ENCODE data around the gene RPS5.
A peak's percentile ranks its signal among the peaks of the same experiment; 100 is the strongest.
"Not testable (repeated sequence)": the region's sequence is repeated elsewhere in the genome, so short reads cannot be mapped to it uniquely, and the experiment has no call there.

The RPS5 gene

DNA sequence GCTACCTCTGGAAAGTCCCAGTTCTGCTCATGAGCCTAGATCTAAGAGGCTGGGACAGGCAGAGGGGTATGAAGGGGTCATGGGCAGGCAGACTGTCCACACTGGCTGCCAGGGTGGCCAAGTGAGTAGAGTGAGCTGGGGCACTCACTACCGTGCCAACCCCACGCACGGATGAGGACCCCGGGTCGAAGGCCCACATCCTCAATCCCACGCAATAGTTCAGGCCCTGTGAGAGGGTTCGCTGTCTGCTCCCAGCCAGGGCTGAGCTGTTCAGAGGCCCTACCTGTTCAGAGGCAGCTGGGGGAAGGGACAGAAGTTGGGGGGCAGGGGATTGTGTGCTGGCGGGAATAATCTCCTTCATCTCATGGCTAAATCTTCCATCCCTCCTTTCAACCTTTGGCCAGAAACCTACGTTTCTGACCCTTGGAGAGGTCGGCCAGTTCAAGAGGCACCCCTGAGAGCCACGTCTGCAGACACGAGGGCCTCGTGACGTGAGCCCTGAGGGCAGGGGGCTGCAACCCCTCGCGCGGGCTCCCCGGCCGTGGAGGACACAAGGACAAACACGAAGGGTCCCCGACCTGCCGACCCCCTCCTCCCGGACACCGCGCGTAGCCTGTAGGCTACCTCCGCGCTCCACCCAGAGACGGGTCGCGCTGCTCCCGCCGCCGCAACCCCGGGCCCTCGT lies 1.0 kb upstream of the RPS5 start:
- no peak for DNase-seq

DNA sequence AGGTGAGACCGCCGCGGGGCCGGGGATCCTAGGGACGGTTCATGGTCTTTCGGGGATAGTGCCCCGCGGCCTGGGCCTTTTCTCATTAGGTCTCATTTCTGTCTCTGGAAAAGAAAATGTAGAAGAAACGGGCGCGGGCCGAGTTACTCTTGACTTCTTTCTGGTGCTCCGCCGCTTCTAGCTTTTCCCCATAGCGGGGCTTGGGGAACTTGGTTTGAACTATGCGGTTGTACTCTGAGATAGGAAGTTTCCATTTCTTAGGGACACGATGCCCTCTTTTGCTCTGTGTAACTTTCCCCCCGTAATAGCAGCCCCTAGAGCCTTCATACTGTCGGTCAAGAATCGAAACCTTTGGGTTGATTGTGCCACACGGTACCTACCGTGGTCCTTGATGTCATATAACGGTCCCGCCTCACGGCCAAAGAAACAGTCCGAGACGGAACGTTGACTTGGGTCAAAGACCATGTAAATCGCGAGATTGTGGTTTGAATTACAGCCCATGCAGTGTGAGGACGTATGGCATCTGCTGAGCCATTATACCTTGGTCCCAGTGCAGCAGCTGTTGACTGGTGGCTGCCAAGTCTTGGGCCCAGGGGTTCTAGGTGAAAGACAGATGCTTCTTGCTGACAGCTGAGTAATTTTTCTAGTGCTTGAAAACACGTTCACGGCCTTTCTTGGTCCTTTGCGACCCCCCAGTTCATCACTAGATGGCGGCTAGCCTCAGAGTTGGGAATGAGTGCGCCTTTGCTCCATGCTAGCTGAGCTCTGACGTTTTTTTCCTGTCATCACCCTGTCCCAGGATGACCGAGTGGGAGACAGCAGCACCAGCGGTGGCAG lies 487 bp downstream of the RPS5 start:
- DNase-seq, result no peak

DNA sequence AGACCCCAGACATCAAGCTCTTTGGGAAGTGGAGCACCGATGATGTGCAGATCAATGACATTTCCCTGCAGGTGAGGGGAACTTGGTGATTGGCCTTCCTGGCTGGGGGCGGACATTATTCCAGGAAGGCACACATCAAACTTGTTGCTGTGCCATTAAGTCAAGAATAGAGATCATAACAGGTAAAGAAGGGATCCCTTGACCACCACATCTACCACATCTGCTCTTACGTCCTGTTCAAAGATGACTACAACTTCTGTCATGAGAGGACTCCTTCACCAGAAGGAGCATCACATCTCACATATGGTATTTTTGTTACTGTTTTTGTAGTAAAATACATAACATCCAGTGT lies 1.1 kb downstream of the RPS5 start:
- no peak for DNase-seq

DNA sequence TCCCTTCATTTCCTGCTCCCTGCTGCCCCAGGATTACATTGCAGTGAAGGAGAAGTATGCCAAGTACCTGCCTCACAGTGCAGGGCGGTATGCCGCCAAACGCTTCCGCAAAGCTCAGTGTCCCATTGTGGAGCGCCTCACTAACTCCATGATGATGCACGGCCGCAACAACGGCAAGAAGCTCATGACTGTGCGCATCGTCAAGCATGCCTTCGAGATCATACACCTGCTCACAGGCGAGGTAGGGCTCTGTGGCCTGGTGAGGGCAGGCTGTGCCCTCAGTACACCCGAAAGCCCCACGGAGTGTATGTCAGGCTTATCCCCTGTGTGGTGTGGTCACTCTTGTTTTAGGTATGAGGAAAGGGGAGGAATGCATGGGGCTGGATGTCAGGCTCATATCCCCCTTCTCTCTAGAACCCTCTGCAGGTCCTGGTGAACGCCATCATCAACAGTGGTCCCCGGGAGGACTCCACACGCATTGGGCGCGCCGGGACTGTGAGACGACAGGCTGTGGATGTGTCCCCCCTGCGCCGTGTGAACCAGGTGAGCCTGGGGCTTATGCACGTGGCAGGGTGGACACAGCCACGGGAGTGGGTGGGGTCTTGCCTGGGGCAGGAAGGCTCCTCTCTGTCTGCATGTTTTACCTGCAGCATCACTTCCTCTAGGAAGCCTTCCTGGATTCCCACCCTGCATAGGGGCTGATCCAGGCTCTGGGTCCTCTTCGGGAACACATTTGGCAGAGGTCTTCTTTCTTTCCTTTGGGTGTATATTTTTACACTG lies 6.1 kb downstream of the RPS5 start:
- DNase-seq, result no peak

DNA sequence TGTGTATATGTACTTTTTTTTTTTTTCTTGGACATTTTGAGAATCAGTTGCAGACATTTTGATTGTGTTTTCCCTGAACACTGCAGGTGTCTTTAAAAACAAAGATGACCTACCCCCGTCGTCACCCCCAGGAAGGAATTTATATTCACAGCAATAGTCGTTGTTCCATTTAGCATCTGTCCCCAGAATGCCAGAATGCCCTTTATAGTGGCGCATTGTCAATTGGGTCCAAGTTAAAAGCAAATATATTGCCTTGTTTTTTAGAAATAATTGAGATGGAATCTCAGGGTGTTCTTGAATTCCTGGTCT lies 6.6 kb downstream of the RPS5 start:
- no peak for DNase-seq

DNA sequence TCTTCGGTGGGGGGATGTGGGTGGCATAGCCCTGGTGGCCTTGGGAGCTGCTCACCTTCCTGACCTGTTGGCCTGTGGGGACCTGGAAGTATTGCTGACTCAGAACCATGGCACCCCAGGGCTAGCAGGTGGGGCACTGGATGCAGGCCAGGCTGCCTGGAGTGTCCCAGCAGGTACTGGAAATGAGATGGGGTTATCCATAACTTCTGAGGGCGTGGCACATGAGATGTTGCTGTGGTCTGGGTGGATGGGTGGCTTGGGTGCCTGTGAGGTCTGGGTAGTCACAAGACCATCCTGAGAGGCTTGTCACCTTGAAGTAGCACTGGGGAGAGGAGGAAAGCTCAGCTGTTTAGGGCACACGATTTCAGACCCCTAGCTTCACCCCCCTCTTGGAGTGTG lies 7.8 kb downstream of the RPS5 start:
- DNase-seq, result no peak

DNA sequence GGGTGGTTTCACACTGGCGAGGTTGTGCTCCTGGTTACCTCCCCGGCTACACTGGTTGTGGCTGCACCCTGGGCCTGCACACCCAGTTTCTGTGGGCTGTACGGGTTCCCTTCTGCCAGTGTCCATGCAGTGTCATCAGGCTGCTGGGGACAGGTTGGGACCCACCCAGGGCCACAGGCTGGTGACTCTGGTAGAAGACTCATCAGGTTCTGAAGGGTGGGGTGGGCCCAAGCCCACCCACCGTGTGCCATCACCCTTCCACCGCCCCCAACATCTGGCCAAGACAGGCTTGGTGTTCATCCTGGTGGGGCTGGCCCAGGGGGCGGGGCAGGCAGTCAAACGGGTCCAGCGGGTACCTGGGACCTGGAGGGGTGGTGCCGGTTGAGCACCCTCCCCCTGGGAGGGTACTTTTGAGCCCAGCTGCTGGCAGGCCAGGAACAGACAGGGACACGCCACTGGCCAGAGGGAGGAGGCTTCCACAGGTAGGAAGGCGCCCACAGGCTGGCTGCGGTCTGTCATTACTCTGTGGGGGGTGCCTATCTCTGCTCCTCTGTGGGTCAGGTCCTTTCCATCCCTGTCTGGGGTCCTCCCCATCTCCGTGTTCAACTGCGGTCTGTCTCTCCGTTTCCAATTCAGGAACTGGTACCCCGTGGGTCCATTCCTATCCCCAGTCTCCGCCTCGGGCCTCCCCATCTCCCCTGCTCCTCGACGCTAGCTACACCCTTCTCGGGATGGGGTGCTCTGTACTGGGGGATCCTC lies 8.3 kb downstream of the RPS5 start, which contains the start of gene RNF225:
Gene RNF225, plus strand, starts transcription at position 437 of the 759 bp plus-strand sequence. CDS start 434 bp downstream, outside the sequence.
- DNase-seq, result no peak

DNA sequence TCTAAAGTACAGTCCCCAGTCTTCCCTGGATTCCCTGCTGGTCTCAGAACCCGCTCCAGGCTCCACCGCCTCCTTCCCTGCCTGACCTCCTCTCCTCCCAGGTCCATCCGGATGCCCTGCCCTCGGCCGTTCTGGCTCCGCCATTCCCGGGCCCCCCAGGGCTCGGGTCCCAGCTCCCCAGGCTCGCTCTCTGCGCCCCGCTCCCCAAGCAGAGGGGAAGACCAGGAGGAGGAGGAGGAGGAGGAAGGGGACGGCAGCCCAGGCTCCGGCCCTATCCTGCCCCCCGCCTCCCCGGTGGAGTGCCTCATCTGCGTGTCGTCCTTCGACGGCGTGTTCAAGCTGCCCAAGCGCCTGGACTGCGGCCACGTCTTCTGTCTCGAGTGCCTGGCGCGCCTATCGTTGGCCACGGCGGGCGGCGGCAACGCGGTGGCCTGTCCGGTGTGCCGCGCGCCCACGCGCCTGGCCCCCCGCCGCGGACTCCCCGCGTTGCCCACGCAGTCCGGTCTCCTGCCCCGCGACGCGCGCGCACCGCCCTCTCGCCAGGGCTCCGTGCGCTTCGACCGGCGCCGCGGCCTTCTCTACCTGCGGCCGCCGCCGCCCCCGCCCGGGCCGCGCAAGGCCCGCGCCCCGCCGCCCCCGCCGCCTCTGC lies 9.0 kb downstream of the RPS5 start:
- no peak for DNase-seq

DNA sequence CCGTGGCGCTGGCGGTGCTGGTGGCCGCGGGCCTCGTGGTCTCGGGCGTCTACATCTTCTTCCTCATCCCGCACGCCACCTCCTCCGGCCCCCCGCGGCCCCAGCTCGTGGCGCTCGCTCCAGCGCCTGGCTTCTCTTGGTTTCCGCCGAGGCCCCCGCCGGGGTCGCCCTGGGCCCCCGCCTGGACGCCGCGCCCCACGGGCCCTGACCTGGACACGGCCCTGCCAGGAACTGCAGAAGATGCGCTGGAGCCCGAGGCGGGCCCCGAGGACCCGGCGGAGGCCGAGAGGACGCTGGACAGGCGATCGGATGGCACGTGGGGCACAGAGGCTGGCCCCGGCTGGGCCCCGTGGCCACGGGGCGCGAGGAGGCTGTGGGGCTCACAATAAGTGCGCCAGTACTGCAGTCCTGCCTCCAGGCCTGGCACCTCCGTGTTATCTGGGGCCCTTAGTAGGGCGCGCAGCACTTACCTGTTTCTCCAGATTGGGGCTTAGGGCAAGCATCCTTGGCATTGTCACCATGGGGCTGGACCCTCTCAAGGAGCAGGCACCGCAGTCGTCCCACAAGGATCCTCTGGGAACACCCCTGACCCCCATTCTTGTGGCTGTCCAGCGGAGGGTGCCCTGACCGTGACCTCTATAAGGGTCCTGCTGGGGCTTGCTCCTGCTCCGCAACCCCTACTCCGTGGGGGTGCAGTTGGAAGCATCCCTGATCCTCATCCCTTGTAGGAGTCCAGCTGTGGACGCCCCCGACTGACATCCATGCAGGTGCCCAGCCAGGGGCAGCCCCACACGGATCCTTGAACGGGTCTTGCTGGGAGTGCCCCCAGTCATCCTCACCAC lies 9.8 kb downstream of the RPS5 start:
- DNase-seq, result no peak

DNA sequence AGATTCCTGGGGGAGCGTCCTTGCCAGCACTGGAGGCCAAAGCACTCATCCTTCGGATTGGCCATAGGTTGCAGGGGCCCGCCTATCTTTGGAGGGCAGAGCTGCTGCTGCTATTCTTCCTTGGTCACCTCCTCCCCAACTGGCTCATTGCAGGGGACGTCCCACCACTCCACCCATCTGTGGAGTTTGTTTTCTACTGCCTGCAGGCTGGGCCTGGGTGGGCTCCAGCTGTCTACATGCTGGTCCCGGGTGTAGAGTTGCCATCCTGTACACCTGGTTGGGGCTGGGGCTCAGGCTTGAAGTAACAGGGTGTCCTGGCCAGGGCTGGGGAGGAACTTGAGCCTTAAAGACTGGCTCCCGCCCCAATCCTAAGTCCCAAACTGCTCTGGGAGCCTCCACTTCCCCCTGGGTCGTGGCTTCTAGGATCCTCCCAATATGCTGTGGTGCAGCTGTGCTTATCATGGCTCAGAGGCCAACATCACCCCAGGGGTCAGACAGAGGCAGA lies 10.5 kb downstream of the RPS5 start:
- peak in 1 of 2 donors; percentile 7 for DNase-seq

DNA sequence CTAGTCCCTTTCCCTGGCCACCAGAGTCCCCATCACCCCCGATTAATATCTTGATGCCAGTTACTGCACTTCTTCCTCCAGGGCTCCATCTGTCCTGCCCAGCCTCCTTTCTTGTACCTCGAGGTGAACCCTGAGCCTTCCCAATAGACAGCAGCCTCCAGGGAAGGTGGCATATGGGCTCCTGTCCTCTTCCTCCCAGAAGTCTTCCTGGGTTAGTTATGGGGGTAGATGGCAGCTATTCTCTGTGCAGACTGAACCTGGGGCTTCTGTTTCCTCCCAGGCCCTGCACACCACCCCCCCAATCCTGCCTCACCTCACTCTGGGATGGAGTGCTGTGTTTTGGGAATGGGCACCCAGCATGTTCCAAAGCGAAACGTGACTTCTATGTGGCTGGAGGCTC lies 11.0 kb downstream of the RPS5 start:
- no peak for DNase-seq

DNA sequence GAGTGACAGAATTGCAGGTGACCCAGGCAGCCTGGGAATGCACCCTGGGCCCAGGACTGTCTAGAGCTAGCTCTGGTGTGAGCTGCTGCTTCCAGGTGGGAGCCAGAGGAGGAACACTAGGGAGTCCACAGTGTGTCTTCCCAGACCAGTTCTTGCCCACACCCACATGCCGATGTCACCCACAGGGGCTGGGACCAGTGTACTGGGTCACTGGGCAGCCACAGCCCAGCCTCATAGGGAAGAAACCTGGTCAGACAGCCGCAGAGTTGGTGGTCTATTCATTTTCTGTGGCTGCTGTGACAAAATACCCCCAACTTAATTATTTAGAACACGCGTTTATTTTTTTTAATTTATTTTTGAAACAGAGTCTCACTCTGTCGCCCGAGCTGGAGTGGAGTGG lies 11.5 kb downstream of the RPS5 start:
- no peak for DNase-seq

DNA sequence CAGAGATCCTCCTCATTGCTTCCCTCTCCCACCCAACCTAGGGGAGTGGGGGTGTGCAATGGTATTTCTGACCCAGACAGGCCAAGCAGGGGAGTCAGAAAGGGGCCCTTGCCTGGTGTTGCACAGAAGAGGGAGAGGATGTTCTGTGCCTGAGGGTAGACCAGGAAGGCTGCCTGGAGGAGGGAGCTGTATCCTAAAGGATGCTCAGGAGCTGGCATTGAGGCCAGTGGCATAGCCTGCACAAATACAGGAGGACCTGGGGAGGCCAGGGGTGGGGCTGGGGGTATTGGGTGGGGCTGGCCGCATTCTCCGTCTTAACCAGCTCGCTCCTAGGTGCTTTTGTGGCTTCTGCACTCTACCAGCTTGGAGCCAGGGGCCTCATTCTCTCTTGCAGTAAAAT lies 12.8 kb downstream of the RPS5 start:
- no peak for DNase-seq

DNA sequence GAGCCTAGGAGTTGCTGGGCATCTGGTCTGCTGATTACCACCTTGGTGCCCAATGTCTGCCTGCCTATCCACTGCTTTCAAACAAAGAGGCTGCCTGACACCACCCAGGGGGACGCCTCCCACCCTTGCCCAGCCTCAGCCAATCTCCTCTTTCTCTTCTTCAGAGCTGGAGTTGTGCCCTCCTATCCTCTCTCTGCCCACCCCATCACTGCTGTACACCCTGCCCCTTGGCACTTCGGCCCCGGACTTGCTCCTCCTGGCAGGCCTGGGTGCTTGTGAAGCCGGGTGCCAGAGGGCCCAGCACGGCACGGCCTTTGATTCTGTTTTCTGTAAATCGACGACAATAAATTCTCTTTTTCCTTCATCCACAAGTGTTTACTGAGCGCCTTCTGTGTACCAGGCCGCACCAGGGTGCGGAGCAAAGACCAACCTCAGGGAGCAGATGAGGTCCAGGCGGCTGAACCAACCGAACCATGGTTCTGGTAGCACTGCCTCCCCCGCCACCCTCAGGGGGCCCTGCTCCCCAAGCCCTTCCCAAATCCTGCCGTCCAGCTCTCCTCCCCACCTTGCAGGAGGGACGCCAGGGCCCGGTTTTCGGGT lies 13.3 kb downstream of the RPS5 start:
- no peak for DNase-seq

DNA sequence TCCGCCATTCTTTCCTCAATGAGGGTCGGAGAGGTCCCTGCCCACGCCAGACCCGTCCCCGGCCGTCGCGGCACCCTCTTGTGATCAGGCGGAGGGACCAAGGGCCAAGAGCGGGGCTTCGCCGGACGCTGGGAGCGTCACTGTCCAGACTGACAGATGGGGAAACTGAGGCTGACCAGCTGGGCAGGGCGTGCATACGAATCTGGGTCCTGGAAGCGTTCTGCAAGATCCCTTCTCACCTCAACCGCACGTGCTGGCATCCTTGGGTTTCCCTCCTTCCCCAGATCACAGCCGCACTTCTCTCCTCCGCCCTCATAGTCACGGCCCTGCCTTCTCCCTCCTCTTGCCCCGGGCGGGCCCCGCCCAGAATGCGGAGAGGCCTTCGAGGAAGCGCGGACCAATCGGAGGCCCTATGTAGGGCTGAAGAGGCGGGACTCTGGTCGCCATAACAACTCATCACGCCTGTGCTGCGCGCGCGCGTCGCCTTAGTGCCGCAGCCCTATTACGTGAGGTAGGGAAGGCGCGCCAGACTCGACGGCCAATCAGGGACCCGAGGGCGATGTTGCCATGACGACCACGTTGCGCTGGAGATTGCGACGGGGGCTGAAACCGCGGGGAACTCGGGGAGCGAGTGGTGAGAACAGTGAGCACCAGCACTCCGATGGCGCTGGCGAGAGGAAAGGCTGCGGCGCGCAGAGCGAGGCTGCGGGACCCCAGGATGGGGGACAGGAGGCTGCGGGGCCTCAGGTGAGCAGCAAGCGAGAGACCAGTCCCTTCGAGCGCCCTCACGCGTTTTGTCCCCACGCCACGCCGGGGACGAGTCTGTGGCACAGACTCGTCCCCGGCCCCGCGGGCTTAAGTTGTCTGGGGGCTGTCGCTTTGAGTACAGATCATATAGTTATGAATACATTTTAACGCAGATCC lies 14.1 kb downstream of the RPS5 start:
- DNase-seq, result peak; percentile 99 to 100

DNA sequence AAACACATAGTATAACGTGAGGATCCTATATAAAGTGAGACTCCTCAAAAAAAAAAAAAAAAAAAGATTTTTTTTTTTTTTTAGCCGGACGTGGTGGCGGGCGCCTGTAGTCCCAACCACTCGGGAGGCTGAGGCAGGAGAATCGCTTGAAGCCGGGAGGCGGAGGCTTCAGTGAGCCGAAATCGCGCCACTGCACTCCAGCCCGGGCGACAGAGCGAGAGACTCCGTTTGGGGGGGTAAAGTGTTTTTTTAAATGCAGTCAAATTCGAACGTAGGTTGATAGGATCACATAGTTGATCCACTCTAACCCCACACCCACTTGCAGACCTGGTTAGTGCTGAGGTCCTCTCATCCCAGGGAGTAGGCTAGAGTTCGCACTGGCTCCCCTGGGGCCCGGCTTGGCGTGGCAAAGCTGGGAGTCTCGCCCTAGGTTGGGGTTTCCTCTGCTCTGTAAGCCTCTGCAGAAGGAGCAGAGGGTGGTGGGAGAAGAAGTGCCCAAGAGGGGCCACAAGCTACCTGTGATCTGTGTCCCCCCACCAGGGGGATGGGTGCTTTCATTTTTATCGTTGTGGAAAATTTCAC lies 14.9 kb downstream of the RPS5 start:
- DNase-seq, result no peak

DNA sequence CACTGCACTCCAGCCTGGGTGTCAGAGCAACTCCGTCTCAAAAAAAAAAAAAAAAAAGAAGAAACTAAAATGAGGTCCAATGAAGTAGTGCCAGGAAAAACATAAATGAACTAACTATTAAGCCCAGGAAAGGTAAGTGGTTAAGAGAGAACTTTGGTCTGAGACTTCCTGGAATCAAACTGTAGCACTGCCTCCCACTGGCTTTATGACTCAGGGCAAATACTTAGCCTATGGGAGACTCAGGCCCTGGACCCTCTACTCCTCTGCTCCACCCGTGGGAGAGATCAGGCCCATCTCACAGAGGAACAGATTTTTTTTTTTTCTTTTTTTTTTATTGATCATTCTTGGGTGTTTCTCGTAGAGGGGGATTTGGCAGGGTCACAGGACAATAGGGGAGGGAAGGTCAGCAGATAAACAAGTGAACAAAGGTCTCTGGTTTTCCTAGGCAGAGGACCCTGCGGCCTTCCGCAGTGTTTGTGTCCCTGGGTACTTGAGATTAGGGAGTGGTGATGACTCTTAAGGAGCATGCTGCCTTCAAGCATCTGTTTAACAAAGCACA lies 16.9 kb downstream of the RPS5 start:
- not testable (repeated sequence) for DNase-seq

DNA sequence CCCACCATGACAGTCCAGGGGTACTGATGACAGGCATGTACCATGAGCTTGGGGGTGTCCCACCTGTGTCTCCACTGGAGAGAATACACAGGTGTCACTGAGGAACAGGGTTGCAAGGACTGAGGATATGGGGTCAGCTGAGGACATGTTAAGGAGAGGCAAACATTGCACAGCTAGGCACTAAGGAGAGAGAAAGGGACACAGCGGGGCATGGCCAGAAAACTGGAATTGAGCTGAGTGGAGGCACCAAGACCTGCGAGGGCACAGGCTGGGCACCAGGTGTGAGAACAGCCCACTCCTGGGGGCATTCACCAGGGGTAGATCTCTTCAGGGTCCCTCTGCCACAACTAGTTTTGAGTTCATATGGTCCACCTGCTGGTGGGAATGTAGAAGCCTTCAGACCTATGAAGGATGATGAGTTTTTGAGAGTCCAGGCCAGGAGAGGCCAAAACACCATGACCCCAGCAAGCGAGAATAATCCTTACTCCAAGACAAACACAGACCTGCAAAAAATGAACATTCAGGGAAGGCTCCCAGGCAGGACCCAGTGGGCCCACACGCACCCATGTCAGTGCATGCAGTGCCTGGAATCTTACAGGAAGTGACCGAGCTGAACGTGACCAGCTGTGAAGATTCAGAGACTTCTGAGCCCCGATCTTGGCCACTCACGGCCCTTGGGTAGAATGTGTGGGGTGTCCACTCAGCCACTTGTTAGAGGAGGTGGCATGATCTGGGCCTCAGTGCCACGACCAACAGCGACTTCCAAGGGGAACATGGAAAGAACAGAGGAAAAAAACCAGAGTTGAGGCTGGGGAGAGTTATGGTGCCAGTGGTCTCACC lies 20.0 kb downstream of the RPS5 start:
- no peak for DNase-seq
